GM21825 (cell line): ENCODE results near the gene CERS6.
"Not testable (repeated sequence)": the region's sequence is repeated elsewhere in the genome, so short reads cannot be mapped to it uniquely, and the experiment has no call there.

Source experiments
- ATAC-seq: cut with Tn5 transposase; IDR thresholded peaks from one replicate; pipeline ENCODE4 v1.9.1; 2021; ENCODE audit warnings: mild to moderate bottlenecking, moderate library complexity; ENCODE audit not compliant: unreplicated experiment

Gene CERS6

DNA sequence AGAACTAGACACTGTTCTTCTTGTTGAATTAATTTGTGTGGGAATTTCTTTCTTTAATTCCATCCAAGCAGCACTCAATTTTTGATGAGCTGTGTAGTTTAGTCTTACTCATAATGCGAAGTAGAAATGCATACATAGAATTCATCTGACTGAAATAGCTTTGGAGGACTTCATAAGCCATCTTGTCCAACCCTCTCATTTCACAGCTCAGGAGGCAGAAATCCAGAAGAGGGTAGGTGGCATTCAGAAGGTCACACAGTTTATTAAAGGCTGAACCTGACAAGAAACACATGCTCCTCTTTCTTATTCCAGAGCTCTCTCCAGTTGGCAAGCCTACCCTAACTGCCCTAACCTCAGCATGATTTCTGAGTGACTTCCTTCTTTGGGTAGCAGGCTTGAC, 177.1 kb downstream of the CERS6 start:
- ATAC-seq: no peak

GRCh38 chr2:168633895-168634294, 177.8 kb downstream of the CERS6 start:
- ATAC-seq: peak; percentile 47

DNA sequence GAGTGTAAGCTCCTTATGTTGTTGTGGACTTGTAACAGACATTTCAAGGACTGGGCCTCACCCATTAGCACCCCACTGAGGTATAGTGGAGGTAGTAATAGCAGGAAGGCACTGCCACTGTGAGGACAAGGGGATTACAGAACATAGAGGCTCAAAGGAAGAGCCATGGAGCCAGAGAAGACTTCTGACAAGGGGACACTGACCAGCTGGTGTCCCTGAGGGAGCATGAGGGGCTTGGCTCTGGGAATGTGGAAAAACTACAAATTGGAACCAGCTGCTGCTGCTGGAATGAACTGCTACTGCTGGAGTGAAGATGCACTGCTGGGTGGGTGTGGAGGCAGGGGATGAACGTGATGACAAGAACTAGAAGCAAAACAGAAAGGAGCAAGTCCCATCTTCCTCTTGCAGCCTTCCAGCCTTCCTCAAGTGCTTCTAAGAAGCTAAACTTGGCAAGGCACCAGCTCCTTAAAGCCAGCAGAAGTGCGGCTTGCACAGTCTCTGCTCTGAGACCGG, 179.0 kb downstream of the CERS6 start:
- ATAC-seq: no peak

GRCh38 chr2:168639018-168639417, 182.9 kb downstream of the CERS6 start:
- no peak for ATAC-seq

DNA sequence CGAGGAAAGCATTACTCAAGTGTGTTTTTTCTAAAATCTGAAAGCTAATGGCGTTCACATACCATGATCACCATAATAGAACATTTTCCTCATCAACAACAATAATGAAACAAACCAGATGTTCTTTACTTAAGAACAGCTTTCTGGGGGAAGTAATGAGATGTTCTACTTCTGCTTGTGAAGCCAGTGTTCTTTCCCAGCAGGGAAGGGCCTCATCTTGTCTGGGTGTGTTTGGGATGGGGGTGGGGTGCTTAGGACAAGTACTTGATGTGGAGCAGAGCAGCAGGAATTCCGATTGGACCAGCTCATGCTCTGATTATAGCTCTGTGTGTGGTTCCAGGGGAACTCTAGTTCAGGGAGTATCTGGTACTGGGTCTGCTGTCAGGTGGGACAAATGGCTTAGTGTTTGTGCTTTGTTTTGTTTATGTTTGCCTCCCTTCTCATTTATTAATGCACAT, 183.4 kb downstream of the CERS6 start:
- no peak for ATAC-seq

- no peak for ATAC-seq
Observed at GRCh38 chr2:168640039-168640438, 184.0 kb downstream of the CERS6 start.

- ATAC-seq: no peak
Observed at GRCh38 chr2:168641636-168642035, 185.6 kb downstream of the CERS6 start.

DNA sequence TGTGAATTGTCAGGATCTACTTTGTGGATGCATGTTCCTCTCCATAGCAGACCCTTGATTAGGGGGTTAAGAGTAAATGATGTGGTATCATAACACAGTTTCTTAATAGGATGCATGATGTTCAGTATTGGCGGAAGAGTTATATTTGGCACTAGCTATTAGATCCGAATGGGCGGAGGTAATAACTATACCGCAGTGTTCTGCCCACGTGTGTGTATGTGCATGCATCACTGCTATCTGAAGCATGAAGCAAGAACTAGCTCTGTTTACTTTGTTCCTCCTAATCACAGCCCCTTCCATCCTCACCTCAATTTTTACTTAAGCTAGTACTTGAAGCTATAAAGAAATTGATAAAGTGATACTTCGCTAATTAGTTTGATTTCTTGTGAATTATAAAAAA, 186.8 kb downstream of the CERS6 start:
- no peak for ATAC-seq

GRCh38 chr2:168643979-168644378, 187.9 kb downstream of the CERS6 start:
- no peak for ATAC-seq

GRCh38 chr2:168645696-168646338, 189.7 kb downstream of the CERS6 start:
- no peak for ATAC-seq

- no peak for ATAC-seq
Observed at GRCh38 chr2:168649105-168649504, 193.0 kb downstream of the CERS6 start.

DNA sequence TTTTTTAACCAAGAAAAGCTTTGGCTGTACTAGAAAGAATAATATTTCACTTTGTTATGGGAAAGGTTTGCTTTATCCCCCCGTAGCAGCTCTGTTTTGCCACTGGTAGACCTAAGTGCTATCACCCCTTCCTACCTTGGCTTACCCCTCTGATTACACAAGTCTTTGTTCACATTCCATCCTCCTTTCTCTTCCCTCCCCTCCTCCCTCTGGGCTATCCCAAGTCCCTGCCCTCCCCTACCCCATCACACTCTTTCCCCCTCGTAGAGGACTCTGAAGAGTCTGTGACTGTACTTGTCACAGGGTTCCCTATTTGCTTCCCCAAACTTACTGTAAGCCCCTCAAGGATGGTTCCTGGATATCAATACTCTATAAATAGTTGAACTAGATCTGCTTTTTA, 193.5 kb downstream of the CERS6 start:
- ATAC-seq: no peak

DNA sequence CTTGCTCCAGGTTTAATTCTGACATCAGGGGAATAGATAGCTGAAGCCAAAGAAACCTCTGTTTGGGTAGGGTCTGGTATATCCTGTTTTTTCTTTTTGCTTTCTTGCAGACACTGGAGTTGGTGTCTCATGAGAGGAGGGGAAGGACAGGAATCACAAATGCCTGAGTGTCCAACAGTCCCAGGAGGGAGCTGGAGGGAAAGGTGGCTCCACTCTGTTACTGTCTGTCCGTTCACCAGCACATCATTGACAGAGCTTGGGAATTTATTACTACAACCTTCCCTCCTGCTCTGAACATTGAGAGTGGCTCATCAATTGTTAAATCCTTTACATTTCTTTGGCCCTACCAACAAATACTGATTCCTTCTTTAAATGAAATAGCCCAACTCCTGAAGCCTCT, 194.1 kb downstream of the CERS6 start:
- ATAC-seq: no peak

DNA sequence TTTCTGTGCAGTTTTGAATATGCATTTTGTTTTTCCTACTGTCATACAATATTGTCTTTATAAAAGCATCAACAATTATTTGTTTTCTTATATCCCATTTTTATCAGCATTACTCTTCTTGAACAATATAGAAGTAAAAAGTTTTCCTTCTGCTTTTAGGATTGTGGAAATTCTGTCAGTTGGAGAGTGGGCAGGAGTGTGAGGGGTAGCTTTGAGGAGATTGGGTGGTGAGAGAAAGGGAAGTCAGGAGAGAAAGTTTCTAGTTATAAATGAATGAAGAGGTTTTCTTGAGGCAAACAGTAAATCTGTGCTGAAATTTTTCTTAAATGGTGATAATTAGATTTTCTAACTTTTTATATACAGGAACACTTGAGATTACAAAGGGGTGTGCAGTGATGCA, 194.7 kb downstream of the CERS6 start:
- ATAC-seq: no peak

- ATAC-seq: no peak
Observed at GRCh38 chr2:168652997-168653921, 197.2 kb downstream of the CERS6 start.

DNA sequence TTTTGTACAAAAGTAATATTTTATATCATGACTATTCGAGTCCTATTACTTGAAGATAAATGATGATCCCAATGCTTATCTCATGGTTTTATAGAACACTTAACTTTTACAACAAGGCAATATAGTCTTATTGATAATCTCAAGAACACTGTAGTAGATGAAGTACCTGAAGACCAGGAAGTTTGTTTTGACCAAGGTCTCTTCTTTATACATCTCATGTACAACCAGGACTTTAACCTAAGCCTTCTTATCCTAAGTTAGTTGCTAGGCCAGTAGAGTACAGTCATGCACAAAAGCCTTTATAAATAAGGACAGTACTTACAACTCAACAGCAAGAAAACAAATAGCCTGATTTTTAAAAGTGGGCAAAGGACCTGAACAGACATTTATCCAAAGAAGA, 198.6 kb downstream of the CERS6 start:
- no peak for ATAC-seq

DNA sequence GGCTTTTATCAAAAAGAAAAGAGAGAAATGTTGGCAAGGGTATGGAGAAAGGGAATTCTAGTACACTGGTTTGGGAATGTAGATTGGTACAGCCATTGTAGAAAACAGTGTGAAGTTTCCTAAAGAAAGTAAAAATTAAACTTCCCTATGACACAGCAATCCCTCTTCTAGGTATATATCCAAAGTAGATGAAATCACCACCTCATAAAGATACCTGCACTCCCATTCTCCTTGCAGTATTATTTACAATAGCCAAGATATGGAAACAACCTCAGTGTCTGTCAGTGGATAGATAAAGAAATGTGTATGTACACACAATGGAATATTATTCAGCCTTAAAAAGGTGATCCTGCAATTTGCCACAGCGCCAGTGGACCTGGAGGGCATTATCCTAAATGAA, 199.1 kb downstream of the CERS6 start:
- no peak for ATAC-seq

DNA sequence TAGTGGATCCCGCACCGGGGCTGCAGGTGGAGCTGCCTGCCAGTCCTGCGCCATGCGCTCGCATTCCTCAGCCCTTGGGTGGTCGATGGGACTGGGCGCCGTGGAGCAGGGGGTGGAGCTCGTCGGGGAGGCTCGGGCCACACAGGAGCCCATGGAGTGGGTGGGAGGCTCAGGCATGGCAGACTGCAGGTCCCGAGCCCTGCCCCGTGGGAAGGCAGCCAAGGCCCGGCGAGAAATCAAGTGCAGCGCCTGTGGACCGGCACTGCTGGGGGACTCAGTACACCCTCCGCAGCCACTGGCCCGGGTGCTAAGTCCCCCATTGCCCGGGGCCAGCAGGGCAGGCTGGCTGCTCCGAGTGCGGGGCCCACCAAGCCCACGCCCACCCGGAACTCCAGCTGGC, 201.3 kb downstream of the CERS6 start:
- ATAC-seq: not testable (repeated sequence)

DNA sequence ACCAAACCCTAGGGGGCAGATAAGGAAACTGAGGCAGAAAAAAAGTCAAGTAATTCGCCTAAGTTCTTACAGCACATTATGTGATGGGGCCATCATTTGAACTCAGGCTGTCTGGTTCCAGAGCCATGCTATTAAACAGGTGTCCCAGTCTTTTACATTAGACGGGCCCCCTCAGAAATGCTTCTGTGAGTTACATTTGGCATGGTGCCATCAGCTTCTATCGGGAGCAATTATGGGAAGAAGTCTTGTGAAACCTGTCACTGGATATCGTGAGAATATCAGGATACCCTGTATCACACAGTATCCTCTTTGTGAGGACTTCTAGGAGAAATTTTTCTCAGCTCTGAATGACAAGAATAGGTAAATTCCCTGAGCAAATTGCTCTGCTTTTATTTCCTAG, 202.6 kb downstream of the CERS6 start:
- ATAC-seq: no peak

DNA sequence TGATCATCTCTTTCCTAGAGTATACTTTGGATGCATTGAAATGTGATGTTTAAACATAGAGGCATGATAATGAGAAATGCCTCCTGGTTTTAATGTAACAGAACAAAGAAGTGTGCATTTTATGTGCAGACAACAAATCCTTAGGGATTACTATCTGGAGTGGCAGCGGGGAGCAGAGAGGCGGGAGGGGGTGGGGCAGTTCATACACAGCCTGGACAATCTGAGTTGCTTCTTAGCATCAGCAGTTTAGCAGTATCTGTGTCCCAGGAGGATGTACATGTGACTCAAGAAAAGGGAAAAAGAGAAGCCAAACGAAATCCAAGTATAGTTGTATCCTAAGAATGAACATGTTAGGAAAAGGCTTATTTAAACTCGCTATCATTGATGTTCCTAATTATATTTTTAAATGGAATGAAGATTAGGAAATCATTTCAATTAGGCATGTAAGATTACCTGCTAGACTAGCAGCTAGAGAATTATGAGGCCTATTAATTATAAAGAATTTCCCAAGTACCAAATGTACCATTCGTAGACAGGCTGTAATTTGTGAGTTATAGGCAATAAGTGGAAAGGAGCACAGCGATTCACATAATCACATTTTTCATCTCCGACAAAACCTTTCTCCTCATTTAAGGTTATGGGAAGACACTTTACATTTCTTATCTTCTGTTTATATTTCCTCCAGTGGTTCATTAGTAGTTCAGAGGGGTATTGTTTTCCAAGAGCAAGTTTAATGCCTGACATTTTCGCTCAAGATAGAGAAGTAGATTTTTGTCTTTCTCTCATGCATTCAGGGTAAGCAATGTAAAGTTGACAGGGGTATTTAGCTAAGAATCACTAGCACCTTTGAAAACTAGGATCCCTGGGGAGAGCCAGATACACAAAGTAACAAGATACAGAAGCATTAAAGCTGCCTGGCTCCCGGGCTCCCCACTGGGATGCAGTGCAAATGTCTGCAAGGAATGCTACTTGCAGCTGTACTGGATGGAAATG, 205.1 kb downstream of the CERS6 start:
- no peak for ATAC-seq

DNA sequence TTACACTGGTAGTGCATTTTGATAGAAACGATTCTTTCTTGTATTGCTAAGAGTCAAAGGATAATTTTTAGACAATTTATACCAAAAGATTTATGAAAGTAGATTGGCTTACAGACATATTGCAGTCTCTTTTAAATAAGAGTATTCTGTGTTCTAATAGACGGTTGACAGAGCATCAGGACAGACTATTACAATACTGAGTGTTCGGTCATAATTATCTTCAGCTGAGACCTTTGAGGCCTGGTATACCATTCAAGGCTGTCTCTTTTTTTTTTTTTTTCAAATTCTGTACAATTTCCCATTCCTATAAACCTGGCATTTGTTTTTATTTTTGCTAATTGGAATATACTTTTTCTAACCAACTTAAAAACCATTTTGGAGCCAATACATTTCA, 205.8 kb downstream of the CERS6 start:
- no peak for ATAC-seq
